CD8-positive, alpha-beta memory T cell (primary cell): Measurements from ENCODE around the gene ZBTB4. TPM values are rescaled to one million over a fixed set of nuclear protein-coding genes. Genes with fewer than 3 reads are reported as not detected.
A peak's percentile ranks its signal among the peaks of the same experiment; 100 is the strongest.

Source experiments
- CTCF ChIA-PET: fragments of 350-600 bp; sonication (Branson Sonifier 250); formaldehyde crosslinking; loops from one replicate; lab custom pipeline; 2021; ENCODE audit warnings: antibody characterized with exemption; lab: Charles Lee
- POLR2A ChIA-PET: fragments of 350-600 bp; sonication (Branson Sonifier 250); formaldehyde crosslinking; loops from one replicate; lab custom pipeline; 2021; ENCODE audit warnings: antibody characterized with exemption; lab: Charles Lee
- DNase-seq, 5 donors: peaks; one replicate each; pipeline versions ENCODE4 v3.0.0 to v3.0.0-alpha.2; 2020 to 2022; ENCODE audit warnings: mixed read lengths in 1 of 5
- H3K27ac ChIP-seq: one replicate; pipeline ENCODE4 v1.7.0; 2013; ENCODE audit warnings: low read depth, mild to moderate bottlenecking, low read length, moderate library complexity
- H3K27me3 ChIP-seq: 2 replicates; pipeline ENCODE4 v1.7.0; 2013; ENCODE audit warnings: low read length, mild to moderate bottlenecking; ENCODE audit not compliant: insufficient read depth, poor library complexity, severe bottlenecking
- H3K36me3 ChIP-seq: 2 replicates; pipeline ENCODE4 v1.7.0; 2013; ENCODE audit warnings: mild to moderate bottlenecking, low read length, moderate library complexity; ENCODE audit not compliant: insufficient read depth
- H3K4me1 ChIP-seq: 2 replicates; pipeline ENCODE4 v1.7.0; 2013; ENCODE audit warnings: mild to moderate bottlenecking, low read length, moderate library complexity; ENCODE audit not compliant: insufficient read depth
- H3K4me3 ChIP-seq: 2 replicates; pipeline ENCODE4 v1.7.0; 2013; ENCODE audit warnings: mild to moderate bottlenecking, low read length
- H3K9me3 ChIP-seq: 2 replicates; pipeline ENCODE4 v1.7.0; 2013; ENCODE audit warnings: mild to moderate bottlenecking, low read length
- H3K27ac Mint-ChIP-seq, 8 donors: one replicate each; pipeline ENCODE4 v1.8.0; 2020 to 2021; ENCODE audit warnings: mixed read lengths in 8 of 8, mild to moderate bottlenecking in 6 of 8, inconsistent platforms in 3 of 8, moderate library complexity in 3 of 8
- H3K27me3 Mint-ChIP-seq, 2 donors: one replicate each; pipeline ENCODE4 v1.8.0; 2020 to 2021; ENCODE audit warnings: mixed read lengths in 2 of 2, mild to moderate bottlenecking in 1 of 2, moderate library complexity in 1 of 2
- H3K36me3 Mint-ChIP-seq, 3 donors: one replicate each; pipeline ENCODE4 v1.8.0; 2020 to 2021; ENCODE audit warnings: mixed read lengths in 3 of 3, inconsistent platforms in 1 of 3, mild to moderate bottlenecking in 1 of 3
- H3K4me1 Mint-ChIP-seq, 3 donors: one replicate each; pipeline ENCODE4 v1.8.0; 2020 to 2021; ENCODE audit warnings: mixed read lengths in 3 of 3, inconsistent platforms in 1 of 3, mild to moderate bottlenecking in 1 of 3
- H3K4me3 Mint-ChIP-seq, 7 donors: one replicate each; pipeline ENCODE4 v1.8.0; 2020 to 2021; ENCODE audit warnings: mixed read lengths in 7 of 7, mild to moderate bottlenecking in 6 of 7, moderate library complexity in 4 of 7, inconsistent platforms in 2 of 7
- H3K9me3 Mint-ChIP-seq, 5 donors: one replicate each; pipeline ENCODE4 v1.8.0; 2020 to 2022; ENCODE audit warnings: mixed read lengths in 5 of 5, mild to moderate bottlenecking in 3 of 5, moderate library complexity in 2 of 5, inconsistent platforms in 1 of 5
- polyA plus RNA-seq: library from polyadenylated mRNA; unstranded; fragments of 300-500 nt; fragmentation: Illumina TruSeq; gene quantifications from one replicate; pipeline ENCODE4 v1.2.3, GENCODE V29; 2021
- total RNA-seq, 2 experiments: library from RNA; stranded (reverse); gene quantifications; one replicate each; pipeline ENCODE4 v1.2.3, GENCODE V29; 2021

ZBTB4 gene
- total and polyA plus RNA-seq, 3 experiments from 2014 or later = 22.8 to 24.1 (median 23.1) TPM

- no peaks in the 10 kb centered on the region for H3K9me3 Mint-ChIP-seq
- H3K4me1 ChIP-seq = no peaks in the 10 kb centered on the region
- H3K36me3 ChIP-seq = peaks cover 73% of the 10 kb centered on the region
- no peaks in the 10 kb centered on the region for H3K4me1 Mint-ChIP-seq
- no peaks in the 10 kb centered on the region for H3K9me3 ChIP-seq
- H3K4me3 ChIP-seq = no peak overlapping the region
- peaks cover 0 to 2% of the 10 kb centered on the region in 2 donors for H3K27me3 Mint-ChIP-seq
- ChIA-PET CTCF (interaction anchor here (0.6 to 2.5 kb wide), 4 partner anchors 13 to 65 kb away, joined by 3 to 7 read pairs (median 3); no protein-coding TSS in a partner anchor), POLR2A (interaction anchor here (0.6 to 1.3 kb wide), 3 partner anchors 44 to 69 kb away, joined by 4 to 8 read pairs (median 7); no protein-coding TSS in a partner anchor)
- no peak overlapping the region for H3K27ac ChIP-seq
- peak overlapping the region in 1 of 7 donors; percentile 48 for H3K4me3 Mint-ChIP-seq
- DNase-seq = no peak
- peak overlapping the region in 3 of 8 donors; percentile 12 to 57 (median 48) for H3K27ac Mint-ChIP-seq
- no peaks in the 10 kb centered on the region for H3K27me3 ChIP-seq
- H3K36me3 Mint-ChIP-seq = peaks cover 8 to 86% (median 23%) of the 10 kb centered on the region in 3 donors
Observed at GRCh38 chr17:7502171-7502847, 22.9 kb upstream of the ZBTB4 start.

GRCh38 chr17:7501729-7502128, 22.3 kb upstream of the ZBTB4 start:
- ChIA-PET CTCF (interaction anchor here (0.6 to 2.5 kb wide), 3 partner anchors 14 to 65 kb away, joined by 3 to 7 read pairs (median 3); no protein-coding TSS in a partner anchor), POLR2A (interaction anchor here (0.6 kb wide), 1 partner anchor 45 kb away, joined by 7 read pairs; no protein-coding TSS in a partner anchor)
- Histone ChIP-seq H3K27me3 (no peaks in the 10 kb centered on the region), H3K36me3 (peaks cover 79% of the 10 kb centered on the region), H3K27ac (no peak overlapping the region), H3K9me3 (no peaks in the 10 kb centered on the region), H3K4me1 (no peaks in the 10 kb centered on the region), H3K4me3 (no peak overlapping the region)
- Mint-ChIP-seq H3K27me3 (peaks cover 0 to 2% of the 10 kb centered on the region in 2 donors), H3K9me3 (no peaks in the 10 kb centered on the region), H3K4me3 (no peak overlapping the region), H3K27ac (peak overlapping the region in 4 of 8 donors; percentile 1 to 79 (median 26)), H3K4me1 (peaks cover 0 to 1% (median 0%) of the 10 kb centered on the region in 3 donors), H3K36me3 (peaks cover 8 to 87% (median 27%) of the 10 kb centered on the region in 3 donors)
- no peak for DNase-seq

DNA sequence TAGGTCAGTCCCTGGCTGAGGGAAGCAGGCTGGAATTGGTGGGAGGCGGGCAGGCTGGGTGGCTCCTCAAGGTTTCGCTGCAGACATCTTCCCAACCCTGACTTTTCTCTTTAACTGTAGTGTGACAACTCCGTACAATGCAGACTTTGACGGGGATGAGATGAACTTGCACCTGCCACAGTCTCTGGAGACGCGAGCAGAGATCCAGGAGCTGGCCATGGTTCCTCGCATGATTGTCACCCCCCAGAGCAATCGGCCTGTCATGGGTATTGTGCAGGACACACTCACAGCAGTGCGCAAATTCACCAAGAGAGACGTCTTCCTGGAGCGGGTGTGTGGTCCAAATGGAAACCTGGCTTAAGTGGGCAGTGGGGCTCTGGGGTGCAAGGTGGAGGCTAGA, 19.7 kb upstream of the ZBTB4 start:
- H3K9me3 ChIP-seq = no peaks in the 10 kb centered on the region
- H3K4me3 ChIP-seq = no peak overlapping the region
- peaks cover 81% of the 10 kb centered on the region for H3K36me3 ChIP-seq
- Mint-ChIP-seq H3K27me3 (peaks cover 0 to 3% of the 10 kb centered on the region in 2 donors), H3K36me3 (peaks cover 14 to 87% (median 22%) of the 10 kb centered on the region in 3 donors), H3K4me1 (peaks cover 2 to 11% (median 5%) of the 10 kb centered on the region in 3 donors), H3K9me3 (no peaks in the 10 kb centered on the region), H3K4me3 (no peak overlapping the region), H3K27ac (peak overlapping the region in 1 of 8 donors; percentile 62)
- no peak overlapping the region for H3K27ac ChIP-seq
- ChIA-PET POLR2A (no interaction called here), CTCF (interaction anchor here (1.5 kb wide), 1 partner anchor 64 kb away, joined by 3 read pairs; the partner anchor contains the start of gene TMEM102)
- no peak for DNase-seq
- H3K27me3 ChIP-seq = no peaks in the 10 kb centered on the region
- no peaks in the 10 kb centered on the region for H3K4me1 ChIP-seq

DNA sequence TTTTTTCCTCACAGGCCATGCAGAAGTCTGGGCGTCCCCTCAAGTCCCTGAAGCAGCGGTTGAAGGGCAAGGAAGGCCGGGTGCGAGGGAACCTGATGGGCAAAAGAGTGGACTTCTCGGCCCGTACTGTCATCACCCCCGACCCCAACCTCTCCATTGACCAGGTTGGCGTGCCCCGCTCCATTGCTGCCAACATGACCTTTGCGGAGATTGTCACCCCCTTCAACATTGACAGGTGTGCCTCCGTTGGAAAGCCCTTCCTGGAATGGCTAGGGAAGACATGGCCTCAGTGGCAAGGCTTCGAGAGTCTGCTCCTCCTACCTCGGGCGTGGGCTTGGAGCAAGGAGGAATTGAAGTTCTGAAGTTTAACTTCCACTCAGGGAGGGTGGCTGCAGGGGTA, 18.2 kb upstream of the ZBTB4 start:
- H3K9me3 Mint-ChIP-seq = no peaks in the 10 kb centered on the region
- POLR2A ChIA-PET = no interaction called here

DNA sequence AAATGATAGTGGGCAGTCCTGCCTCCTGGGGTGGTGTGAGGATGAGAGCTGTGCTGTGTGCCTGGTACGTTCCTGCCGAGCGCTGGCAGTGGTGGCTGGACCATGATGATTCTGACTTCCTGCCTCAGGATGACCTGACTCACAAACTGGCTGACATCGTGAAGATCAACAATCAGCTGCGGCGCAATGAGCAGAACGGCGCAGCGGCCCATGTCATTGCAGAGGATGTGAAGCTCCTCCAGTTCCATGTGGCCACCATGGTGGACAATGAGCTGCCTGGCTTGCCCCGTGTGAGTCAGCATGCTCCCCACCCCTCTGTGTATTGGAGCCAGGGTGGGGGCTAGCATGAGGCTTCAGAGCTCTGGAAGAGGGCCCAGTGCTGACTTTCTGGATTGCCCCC, 17.8 kb upstream of the ZBTB4 start:
- Mint-ChIP-seq H3K4me1 (peaks cover 18 to 29% (median 23%) of the 10 kb centered on the region in 3 donors), H3K4me3 (no peak overlapping the region), H3K27ac (peak overlapping the region in 3 of 8 donors; percentile 25 to 77 (median 27)), H3K9me3 (no peaks in the 10 kb centered on the region), H3K36me3 (peaks cover 13 to 85% (median 14%) of the 10 kb centered on the region in 3 donors), H3K27me3 (peaks cover 0 to 5% of the 10 kb centered on the region in 2 donors)
- CTCF ChIA-PET = interaction anchor here (0.9 to 4.5 kb wide), 3 partner anchors 61 to 92 kb away, joined by 3 to 14 read pairs (median 3); no protein-coding TSS in a partner anchor
- DNase-seq = no peak
- H3K4me3 ChIP-seq = no peak overlapping the region
- peaks cover 66% of the 10 kb centered on the region for H3K36me3 ChIP-seq
- H3K27me3 ChIP-seq = no peaks in the 10 kb centered on the region
- POLR2A ChIA-PET = no interaction called here
- H3K27ac ChIP-seq = no peak overlapping the region
- H3K9me3 ChIP-seq = no peaks in the 10 kb centered on the region
- peaks cover 9% of the 10 kb centered on the region for H3K4me1 ChIP-seq

More for the DNA sequence above, 18.2 kb upstream of the ZBTB4 start:
- DNase-seq = no peak
- peaks cover 14 to 86% (median 16%) of the 10 kb centered on the region in 3 donors for H3K36me3 Mint-ChIP-seq
- no peak overlapping the region for H3K27ac Mint-ChIP-seq
- no peak overlapping the region for H3K4me3 ChIP-seq
- H3K4me3 Mint-ChIP-seq = no peak overlapping the region
- peaks cover 17 to 26% (median 20%) of the 10 kb centered on the region in 3 donors for H3K4me1 Mint-ChIP-seq
- peaks cover 8% of the 10 kb centered on the region for H3K4me1 ChIP-seq
- H3K36me3 ChIP-seq = peaks cover 69% of the 10 kb centered on the region
- peaks cover 0 to 5% of the 10 kb centered on the region in 2 donors for H3K27me3 Mint-ChIP-seq
- no peak overlapping the region for H3K27ac ChIP-seq
- CTCF ChIA-PET = interaction anchor here (0.9 to 4.5 kb wide), 2 partner anchors 61 to 64 kb away, joined by 3 to 14 read pairs; no protein-coding TSS in a partner anchor
- no peaks in the 10 kb centered on the region for H3K9me3 ChIP-seq
- no peaks in the 10 kb centered on the region for H3K27me3 ChIP-seq

- peaks cover 60% of the 10 kb centered on the region for H3K36me3 ChIP-seq
- Mint-ChIP-seq H3K9me3 (no peaks in the 10 kb centered on the region), H3K4me3 (peak overlapping the region in 2 of 7 donors; percentile 31 to 47), H3K4me1 (peaks cover 22 to 35% (median 28%) of the 10 kb centered on the region in 3 donors), H3K27me3 (peaks cover 0 to 5% of the 10 kb centered on the region in 2 donors), H3K27ac (peak overlapping the region in 4 of 8 donors; percentile 25 to 77 (median 50)), H3K36me3 (peaks cover 12 to 85% (median 14%) of the 10 kb centered on the region in 3 donors)
- ChIA-PET POLR2A (interaction anchor here (1.3 kb wide), 1 partner anchor 23 kb away, joined by 4 read pairs; no protein-coding TSS in a partner anchor), CTCF (interaction anchor here (0.9 to 4.5 kb wide), 4 partner anchors 60 to 141 kb away, joined by 3 to 14 read pairs (median 3); no protein-coding TSS in a partner anchor)
- DNase-seq = no peak
- H3K27me3 ChIP-seq = no peaks in the 10 kb centered on the region
- H3K4me1 ChIP-seq = peaks cover 9% of the 10 kb centered on the region
- no peak overlapping the region for H3K4me3 ChIP-seq
- H3K9me3 ChIP-seq = no peaks in the 10 kb centered on the region
- no peak overlapping the region for H3K27ac ChIP-seq
Observed at GRCh38 chr17:7496470-7497183, 17.2 kb upstream of the ZBTB4 start.

DNA sequence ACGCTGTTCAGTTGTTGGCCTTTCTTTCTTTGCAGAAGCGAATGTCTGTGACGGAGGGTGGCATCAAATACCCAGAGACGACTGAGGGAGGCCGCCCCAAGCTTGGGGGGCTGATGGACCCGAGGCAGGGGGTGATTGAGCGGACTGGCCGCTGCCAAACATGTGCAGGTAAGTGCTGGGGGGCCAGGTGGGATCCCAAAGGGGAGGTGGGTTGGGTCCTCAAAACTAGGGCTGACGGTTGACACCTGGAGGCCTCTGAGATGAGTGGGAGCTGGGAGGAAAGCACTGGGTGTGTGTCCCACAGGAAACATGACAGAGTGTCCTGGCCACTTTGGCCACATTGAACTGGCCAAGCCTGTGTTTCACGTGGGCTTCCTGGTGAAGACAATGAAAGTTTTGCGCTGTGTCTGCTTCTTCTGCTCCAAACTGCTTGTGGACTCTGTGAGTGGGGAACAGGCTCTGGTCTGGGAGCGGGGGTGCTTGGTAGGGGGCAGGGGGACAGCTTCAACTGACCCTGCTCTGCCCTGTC, 16.5 kb upstream of the ZBTB4 start:
- POLR2A ChIA-PET = interaction anchor here (1.3 kb wide), 1 partner anchor 23 kb away, joined by 4 read pairs; no protein-coding TSS in a partner anchor
- peaks cover 56% of the 10 kb centered on the region for H3K36me3 ChIP-seq
- CTCF ChIA-PET = interaction anchor here (0.5 to 4.5 kb wide), 3 partner anchors 59 to 366 kb away, joined by 3 to 14 read pairs (median 3); no protein-coding TSS in a partner anchor

More for the DNA sequence above, 16.5 kb upstream of the ZBTB4 start:
- H3K4me1 ChIP-seq = peaks cover 10% of the 10 kb centered on the region
- H3K36me3 Mint-ChIP-seq = peaks cover 10 to 83% (median 11%) of the 10 kb centered on the region in 3 donors
- no peaks in the 10 kb centered on the region for H3K27me3 ChIP-seq
- peaks cover 25 to 39% (median 32%) of the 10 kb centered on the region in 3 donors for H3K4me1 Mint-ChIP-seq
- peaks cover 0 to 5% of the 10 kb centered on the region in 2 donors for H3K27me3 Mint-ChIP-seq
- DNase-seq = no peak
- H3K9me3 Mint-ChIP-seq = no peaks in the 10 kb centered on the region
- no peak overlapping the region for H3K27ac ChIP-seq
- H3K9me3 ChIP-seq = no peaks in the 10 kb centered on the region
- H3K4me3 ChIP-seq = no peak overlapping the region
- H3K27ac Mint-ChIP-seq = no peak overlapping the region
- H3K4me3 Mint-ChIP-seq = no peak overlapping the region
